Esophagus mucosa (tissue), 1 donor: Measurements from ENCODE around the gene CEL. TPM values are rescaled to one million over a fixed set of nuclear protein-coding genes. Genes with fewer than 3 reads are reported as not detected.
"Not testable (repeated sequence)": the region's sequence is repeated elsewhere in the genome, so short reads cannot be mapped to it uniquely, and the experiment has no call there.

Experiments used
- ATAC-seq: fragments of 200-7000 bp; cut with Tn5 transposase; one replicate; pipeline ENCODE4 v1.9.1; 2020
- total RNA-seq: library from RNA; stranded (reverse); gene quantifications from one replicate; pipeline ENCODE4 v1.2.4, GENCODE V29; 2023
- donor health status: DM: yes; HTN: yes; CAD: no.

Gene CEL
- 2.4 TPM for total RNA-seq

- not testable (repeated sequence) for ATAC-seq
Observed at GRCh38 chr9:133061764-133062145, at the start of gene CEL. TSS of gene CEL (plus strand) at chr9:133061981. CDS start at chr9:133062003, 22 bp downstream.

DNA sequence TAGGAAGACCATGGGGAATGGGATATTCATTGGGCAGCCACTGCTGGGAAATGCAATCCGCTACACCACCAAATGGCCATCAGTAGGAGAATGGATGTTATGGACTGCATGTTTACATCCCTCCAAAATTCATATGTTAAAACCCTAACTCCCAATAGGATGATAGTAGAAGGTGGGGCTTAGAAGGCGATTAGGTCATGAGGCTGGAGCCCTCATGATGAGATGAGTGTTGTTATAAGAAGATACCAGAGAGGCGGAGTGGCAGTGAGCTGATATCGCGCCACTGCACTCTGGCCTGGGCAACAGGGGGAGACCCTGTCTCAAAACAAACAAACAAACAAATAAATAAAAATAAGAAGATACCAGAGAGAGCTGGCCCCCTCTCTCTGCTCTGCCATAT is 47.1 kb upstream of the CEL start:
- ATAC-seq: no peak

DNA sequence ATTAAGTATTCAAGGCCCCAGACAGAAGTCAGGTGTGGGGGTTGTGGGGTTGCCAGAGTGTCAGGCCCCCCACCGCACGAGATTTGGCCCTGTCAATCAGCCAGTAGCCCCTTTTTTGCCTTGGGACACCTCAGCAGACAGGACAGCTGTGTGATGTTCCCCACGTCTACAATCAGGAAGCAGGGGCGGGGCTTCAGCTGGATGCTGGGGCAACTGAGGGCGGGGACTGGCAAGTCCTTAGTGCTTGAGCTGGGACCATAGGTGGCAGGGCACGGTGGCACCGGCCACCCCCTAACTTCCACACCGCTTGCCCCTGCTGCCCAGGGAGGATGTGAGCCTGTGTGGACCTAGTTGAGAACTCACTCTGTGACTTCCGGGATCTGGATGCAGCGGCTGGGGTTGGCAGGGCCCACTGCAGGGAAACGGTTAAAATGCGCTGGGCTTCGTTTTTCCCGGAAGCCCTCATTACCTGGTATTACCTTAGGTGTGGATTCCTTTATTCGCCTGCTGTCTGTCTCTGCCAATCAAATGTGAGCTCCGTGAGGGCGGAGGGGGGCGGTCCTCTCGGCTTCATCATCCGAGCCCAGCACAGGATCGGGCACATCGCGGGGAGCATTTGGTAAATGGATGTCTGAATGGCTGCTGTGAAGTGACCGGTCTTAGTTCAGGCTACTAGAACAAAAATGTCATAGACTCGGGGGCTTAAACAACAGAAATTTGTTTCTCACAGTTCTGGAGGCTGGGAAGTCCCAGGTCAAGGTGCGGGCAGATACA is 38.5 kb upstream of the CEL start:
- ATAC-seq: peak; percentile 26

- ATAC-seq: no peak
Observed at GRCh38 chr9:133026426-133026825, 35.4 kb upstream of the CEL start.

- ATAC-seq: no peak
Observed at GRCh38 chr9:133027134-133027533, 34.6 kb upstream of the CEL start.

DNA sequence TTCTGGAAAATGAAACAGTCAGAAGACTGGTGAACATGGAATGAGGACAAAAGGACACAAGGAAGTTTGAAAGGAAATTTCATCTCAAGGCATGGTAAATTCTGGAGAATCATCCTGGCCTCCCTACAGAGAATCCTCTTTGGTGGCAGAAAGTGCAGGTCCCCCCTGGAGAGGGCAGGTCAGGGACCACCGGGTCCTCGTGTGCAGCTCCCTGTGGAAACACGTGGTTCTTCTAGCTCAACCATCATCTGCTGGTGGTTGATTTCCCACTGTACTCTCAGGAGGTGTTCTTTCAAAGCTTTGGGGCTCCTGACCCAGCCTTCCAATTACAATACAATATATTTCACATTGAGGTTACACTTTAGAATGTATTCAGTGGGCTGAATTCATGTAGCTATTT is 33.6 kb upstream of the CEL start:
- no peak for ATAC-seq

DNA sequence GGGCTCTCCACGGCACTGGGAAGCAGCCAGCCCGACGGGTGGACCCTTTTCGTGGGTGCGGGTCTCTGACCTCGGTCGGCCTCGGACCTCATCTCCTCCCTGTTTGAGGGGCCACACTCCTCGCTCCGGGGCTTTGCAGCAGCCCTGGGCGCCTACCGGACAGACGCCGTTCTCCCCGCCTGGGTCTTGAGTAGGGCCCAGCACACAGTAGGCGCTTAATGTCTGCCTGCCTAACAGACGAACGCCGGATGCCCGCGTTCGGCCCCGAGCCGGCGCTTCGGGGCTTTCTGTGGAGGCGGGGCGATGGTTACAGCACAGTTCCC is 31.8 kb upstream of the CEL start:
- peak; percentile 10 for ATAC-seq

GRCh38 chr9:133030317-133031129 is 31.3 kb upstream of the CEL start, which contains the start of gene GTF3C5:
TSS of gene GTF3C5 (plus strand) at chr9:133030997. CDS start at chr9:133031012, 15 bp downstream.
- peak; percentile 99 for ATAC-seq

DNA sequence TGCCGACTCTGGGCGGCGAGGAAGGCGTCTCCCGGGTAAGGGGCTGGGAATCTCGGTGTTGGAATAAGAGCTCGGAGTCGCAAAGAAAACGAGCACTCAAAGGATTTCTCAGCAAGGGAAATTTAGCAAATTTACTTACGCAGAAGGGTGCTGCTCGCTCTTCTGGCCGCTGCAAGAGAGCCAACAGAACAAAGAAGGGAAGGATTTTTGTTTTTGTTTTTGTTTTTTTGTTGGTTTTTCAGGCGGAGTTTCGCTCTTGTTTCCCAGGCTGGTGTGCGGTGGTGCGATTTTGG is 30.7 kb upstream of the CEL start:
- ATAC-seq: no peak

DNA sequence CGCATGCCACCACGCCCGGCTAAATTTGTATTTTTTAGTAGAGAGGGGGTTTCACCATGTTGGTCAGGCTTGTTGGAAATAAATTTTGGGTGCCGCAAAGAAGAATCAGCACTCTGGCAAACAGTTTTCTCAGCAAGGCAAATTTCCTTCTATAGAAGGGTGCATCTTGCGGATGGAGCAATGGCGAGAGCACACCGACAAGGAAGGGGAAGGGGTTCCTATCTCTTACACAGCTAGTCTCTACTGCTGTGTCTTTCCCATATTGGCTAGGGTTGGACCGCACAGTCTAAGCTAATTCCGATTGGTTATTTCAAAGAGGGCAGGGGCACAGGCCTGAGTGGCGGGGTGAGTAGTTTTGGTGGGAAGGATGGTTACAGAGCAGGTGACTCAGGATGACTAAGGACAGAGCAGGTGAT is 30.3 kb upstream of the CEL start:
- no peak for ATAC-seq

DNA sequence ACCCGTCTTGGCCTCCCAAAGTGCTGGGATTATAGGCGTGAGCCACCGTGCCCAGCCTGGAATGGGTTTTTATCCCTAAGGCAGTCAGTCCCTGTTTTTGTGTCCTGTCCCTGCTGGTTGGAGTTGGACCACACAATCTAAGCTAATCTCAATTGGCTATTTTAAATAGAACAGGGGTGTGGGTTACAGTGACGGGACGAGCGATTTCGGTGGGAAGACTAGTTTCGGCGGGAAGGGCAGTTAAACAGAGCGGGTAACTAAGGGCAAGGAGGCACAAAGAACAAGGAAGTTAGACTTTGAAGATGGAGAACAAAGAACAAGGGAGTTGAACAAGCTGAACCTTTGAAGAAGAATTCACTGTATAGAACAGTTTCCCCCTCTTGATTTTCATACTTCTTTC is 29.6 kb upstream of the CEL start:
- no peak for ATAC-seq

DNA sequence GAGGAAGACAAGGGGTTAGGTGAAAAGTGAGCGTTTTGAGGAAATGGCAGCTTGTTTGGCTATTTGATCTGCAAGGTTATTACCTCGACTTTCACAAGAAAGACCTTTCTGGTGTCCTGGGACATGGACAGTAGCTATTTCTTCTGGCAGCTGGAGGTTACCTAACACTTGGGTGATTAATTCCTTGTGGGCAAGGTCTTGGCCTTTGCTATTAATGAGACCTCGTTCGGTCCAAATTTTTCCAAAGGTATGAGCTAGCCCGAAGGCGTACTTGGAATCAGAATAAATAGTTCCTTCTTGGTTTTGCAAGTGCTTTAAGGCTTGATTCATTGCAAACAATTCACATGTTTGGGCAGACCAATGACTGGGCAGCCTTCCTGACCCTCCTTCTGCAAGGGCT is 26.1 kb upstream of the CEL start:
- ATAC-seq: no peak

GRCh38 chr9:133037775-133038515 is 23.8 kb upstream of the CEL start:
- ATAC-seq: no peak

- ATAC-seq: not testable (repeated sequence)
Observed at GRCh38 chr9:133040892-133041479, 20.8 kb upstream of the CEL start.

DNA sequence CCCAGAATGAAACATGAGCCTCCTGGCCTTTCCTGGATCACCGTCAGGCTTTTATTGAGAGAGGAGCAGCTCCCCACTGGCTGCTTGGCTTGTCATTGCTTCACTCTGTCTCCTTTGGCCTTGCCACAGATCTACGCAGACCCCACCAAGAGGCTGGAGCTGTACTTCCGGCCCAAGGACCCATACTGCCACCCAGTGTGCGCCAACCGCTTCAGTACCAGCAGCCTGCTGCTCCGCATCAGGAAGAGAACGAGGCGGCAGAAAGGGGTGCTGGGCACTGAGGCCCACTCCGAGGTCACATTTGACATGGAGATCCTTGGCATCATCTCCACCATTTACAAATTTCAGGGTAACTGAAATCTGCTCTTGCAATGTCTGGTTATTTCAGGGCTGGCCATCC is 19.8 kb upstream of the CEL start:
- ATAC-seq: no peak

DNA sequence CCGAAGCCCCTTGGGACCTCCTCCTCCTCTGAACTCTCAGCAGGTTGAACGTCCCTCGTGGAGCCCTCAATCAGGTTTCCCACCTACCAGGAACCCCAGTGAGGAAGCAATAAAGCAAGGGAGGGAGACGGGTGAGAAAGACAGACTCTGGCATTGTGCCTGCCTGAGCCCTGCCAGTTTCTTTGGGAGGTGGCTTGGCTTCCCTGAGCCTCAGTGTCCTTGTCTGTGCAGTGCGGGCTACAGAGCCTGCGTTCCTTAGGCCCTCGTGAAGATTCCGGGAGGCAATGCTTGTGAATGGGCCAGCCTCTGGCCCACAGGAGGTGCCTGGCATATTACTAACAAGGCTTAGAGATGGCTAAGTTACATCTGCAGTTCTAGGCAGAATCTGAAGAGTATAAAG is 19.1 kb upstream of the CEL start:
- ATAC-seq: no peak

GRCh38 chr9:133043449-133044035 is 18.2 kb upstream of the CEL start:
- no peak for ATAC-seq

- no peak for ATAC-seq
Observed at GRCh38 chr9:133044125-133044524, 17.7 kb upstream of the CEL start.

DNA sequence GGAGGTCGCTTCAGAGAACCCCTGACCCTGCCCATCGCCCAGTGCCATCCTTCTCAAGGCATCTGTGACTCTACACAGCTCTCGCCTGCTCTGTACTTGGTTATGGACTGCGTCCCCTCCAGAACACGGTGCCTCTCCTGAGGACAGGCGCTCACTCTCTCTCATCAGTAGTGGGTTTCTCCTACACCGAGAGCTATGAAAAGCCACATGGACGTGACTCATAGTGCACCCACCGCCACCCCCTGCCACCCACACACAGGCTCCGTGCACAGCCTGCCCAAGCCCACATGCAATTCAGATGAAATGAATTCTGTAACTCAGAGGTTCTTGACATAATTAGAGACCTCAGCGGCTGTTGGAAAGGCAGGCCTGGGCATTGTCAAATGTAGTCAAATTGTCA is 17.1 kb upstream of the CEL start:
- ATAC-seq: peak; percentile 17

DNA sequence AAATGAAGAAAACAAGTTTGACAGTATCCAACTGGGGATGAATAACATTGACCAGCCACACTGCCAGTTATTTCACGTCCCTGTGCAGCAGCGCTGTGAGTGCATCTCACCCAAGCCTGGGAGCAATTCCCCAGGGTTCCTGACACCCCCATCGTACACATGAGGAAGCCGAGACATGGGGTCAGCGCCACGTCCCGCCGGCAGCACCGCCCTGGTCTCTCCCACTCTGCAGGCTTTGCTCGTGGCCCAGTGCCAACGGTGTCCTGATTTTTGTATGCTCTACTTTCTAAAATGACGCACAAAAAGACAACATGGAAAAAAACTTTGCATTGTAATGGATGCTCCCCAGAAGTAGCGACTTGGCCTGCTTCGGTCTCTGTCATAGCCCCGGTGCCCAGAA is 16.6 kb upstream of the CEL start:
- ATAC-seq: no peak

DNA sequence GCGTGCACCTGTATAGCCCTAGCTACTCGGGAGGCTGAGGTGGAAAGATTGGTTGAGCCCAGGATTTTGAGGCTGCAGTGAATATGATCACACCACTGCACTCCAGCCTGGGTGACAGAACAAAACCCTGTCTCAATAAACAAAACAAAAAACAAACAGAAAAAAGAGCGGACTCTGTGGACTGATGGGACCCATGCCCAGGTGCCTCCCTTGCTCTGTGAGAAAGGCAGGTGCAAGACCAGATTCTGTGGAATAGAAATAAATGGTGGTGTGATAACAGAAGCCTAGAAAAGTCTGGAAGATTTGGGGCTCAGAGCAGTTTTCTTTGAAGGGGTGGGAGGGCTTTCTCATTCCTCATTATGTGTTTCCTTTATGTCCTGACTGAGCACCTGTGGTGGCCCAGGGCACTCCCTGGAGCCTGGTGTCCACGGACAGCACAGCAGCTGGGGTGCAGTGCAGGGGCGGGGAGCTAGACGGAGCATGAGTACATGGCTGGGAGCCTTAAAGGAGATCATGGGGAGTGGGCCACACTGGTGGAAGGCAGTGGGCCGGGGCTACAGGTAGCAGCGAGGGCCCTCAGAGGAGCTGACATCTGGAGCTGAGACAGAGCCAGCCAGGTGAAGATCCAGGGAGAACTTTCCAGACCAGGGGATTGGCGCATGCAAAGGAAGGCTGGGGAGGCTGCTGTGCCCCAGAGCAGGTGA is 15.4 kb upstream of the CEL start:
- no peak for ATAC-seq

DNA sequence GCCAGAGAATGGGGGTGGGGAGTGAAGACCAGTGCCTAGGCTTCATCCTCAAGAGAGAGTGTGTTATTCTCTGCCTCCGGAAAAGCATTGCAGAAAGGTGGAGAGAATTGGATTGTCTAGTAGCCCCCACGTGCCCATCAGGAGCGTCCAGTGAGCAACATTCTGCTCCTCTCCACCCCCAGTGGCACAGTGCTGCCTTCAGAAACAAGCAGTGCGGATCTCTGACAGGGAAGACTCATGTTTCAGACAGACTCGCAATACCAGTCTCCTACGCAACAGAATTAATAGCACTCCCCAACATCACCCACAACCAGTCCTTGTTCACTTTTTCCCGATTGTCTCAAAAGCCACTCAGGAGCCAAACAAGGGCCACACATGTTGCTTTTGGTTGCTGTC is 14.9 kb upstream of the CEL start:
- ATAC-seq: no peak
